Progenitor cell of endocrine pancreas (in vitro differentiated cells): ENCODE results near the gene MAML2. TPM values are rescaled to one million over a fixed set of nuclear protein-coding genes. Genes with fewer than 3 reads are reported as not detected.

Experiments
- DNase-seq: peaks from one replicate; pipeline ENCODE4 v3.0.0; 2021; ENCODE audit warnings: low spot score; ENCODE audit not compliant: unreplicated experiment
- H3K27ac Mint-ChIP-seq: 2 replicates; pipeline ENCODE4 v1.8.0; 2021; ENCODE audit warnings: mild to moderate bottlenecking, moderate library complexity, mixed read lengths
- H3K27me3 Mint-ChIP-seq: 2 replicates; pipeline ENCODE4 v1.8.0; 2021; ENCODE audit warnings: mixed read lengths
- H3K36me3 Mint-ChIP-seq: 2 replicates; pipeline ENCODE4 v1.8.0; 2022; ENCODE audit warnings: mixed read lengths; ENCODE audit not compliant: insufficient read depth
- H3K4me1 Mint-ChIP-seq: 2 replicates; pipeline ENCODE4 v1.8.0; 2021; ENCODE audit warnings: low read depth, mixed read lengths
- H3K4me3 Mint-ChIP-seq: 2 replicates; pipeline ENCODE4 v1.8.0; 2021; ENCODE audit warnings: low read depth, mild to moderate bottlenecking, moderate library complexity, mixed read lengths
- H3K9me3 Mint-ChIP-seq: 2 replicates; pipeline ENCODE4 v1.8.0; 2021; ENCODE audit warnings: low read depth, mixed read lengths
- CTCF ChIP-seq: fragments of 200-600 bp; sonication (generic); IDR thresholded peaks from one replicate; pipeline ENCODE4 v1.5.0; 2021; ENCODE audit warnings: antibody characterized with exemption, mild to moderate bottlenecking; ENCODE audit not compliant: unreplicated experiment
- total RNA-seq: library from RNA; stranded (reverse); gene quantifications from 2 replicates; pipeline ENCODE4 v1.2.1, GENCODE V29; 2021

Gene MAML2
- total RNA-seq, 1 donor from 2014 or later = 17.6 TPM

- no peak for DNase-seq
- Mint-ChIP-seq H3K4me3 (no peak overlapping the region), H3K36me3 (no peaks in the 10 kb centered on the region), H3K27me3 (no peaks in the 10 kb centered on the region), H3K9me3 (peaks cover 3% of the 10 kb centered on the region), H3K4me1 (peaks cover 41% of the 10 kb centered on the region), H3K27ac (no peak overlapping the region)
- no peak for TF ChIP-seq CTCF
These were observed 236.3 kb downstream of the MAML2 start for GRCh38 chr11:96106645-96107044.

- H3K27me3 Mint-ChIP-seq = no peaks in the 10 kb centered on the region
- no peak for DNase-seq
- H3K4me1 Mint-ChIP-seq = peaks cover 39% of the 10 kb centered on the region
- no peak for TF ChIP-seq CTCF
- H3K27ac Mint-ChIP-seq = peak overlapping the region; percentile 9
- no peak overlapping the region for H3K4me3 Mint-ChIP-seq
- H3K36me3 Mint-ChIP-seq = peaks cover 3% of the 10 kb centered on the region
- peaks cover 3% of the 10 kb centered on the region for H3K9me3 Mint-ChIP-seq
These were observed 237.1 kb downstream of the MAML2 start for GRCh38 chr11:96105944-96106343.

GRCh38 chr11:96105197-96105895 lies 237.6 kb downstream of the MAML2 start:
- no peak overlapping the region for H3K27ac Mint-ChIP-seq
- peaks cover 3% of the 10 kb centered on the region for H3K9me3 Mint-ChIP-seq
- H3K36me3 Mint-ChIP-seq = peaks cover 3% of the 10 kb centered on the region
- H3K27me3 Mint-ChIP-seq = no peaks in the 10 kb centered on the region
- H3K4me3 Mint-ChIP-seq = no peak overlapping the region
- peaks cover 37% of the 10 kb centered on the region for H3K4me1 Mint-ChIP-seq
- DNase-seq = no peak
- TF ChIP-seq CTCF = no peak

GRCh38 chr11:96104496-96104895 lies 238.5 kb downstream of the MAML2 start:
- H3K27ac Mint-ChIP-seq = no peak overlapping the region
- no peaks in the 10 kb centered on the region for H3K27me3 Mint-ChIP-seq
- TF ChIP-seq CTCF = no peak
- H3K36me3 Mint-ChIP-seq = peaks cover 5% of the 10 kb centered on the region
- DNase-seq = no peak
- peaks cover 39% of the 10 kb centered on the region for H3K4me1 Mint-ChIP-seq
- no peak overlapping the region for H3K4me3 Mint-ChIP-seq
- peaks cover 3% of the 10 kb centered on the region for H3K9me3 Mint-ChIP-seq

GRCh38 chr11:96103721-96104120 lies 239.3 kb downstream of the MAML2 start:
- Mint-ChIP-seq H3K9me3 (peaks cover 3% of the 10 kb centered on the region), H3K27ac (peak overlapping the region; percentile 62), H3K36me3 (peaks cover 5% of the 10 kb centered on the region), H3K27me3 (no peaks in the 10 kb centered on the region), H3K4me3 (no peak overlapping the region), H3K4me1 (peaks cover 47% of the 10 kb centered on the region)
- no peak for DNase-seq
- TF ChIP-seq CTCF = no peak
